Fibroblast of the aortic adventitia (primary cell): ENCODE results near the gene AOX1. TPM values are rescaled to one million over a fixed set of nuclear protein-coding genes. Genes with fewer than 3 reads are reported as not detected.
A peak's percentile ranks its signal among the peaks of the same experiment; 100 is the strongest.

Experiments used
- DNase-seq: peaks from one replicate; pipeline ENCODE4 v3.0.0-alpha.2; 2010; ENCODE audit warnings: low read depth
- H3K4me3 ChIP-seq: 2 replicates; pipeline ENCODE4 v1.5.1; 2011; ENCODE audit warnings: low read depth, mild to moderate bottlenecking, control low read depth, low read length, moderate library complexity
- total RNA-seq: library from RNA; depleted of rRNA; stranded (reverse); fragments of >200 nt; gene quantifications from 2 replicates; pipeline ENCODE4 v1.2.3, GENCODE V29; 2012; ENCODE audit warnings: low replicate concordance
- TF ChIP-seq, protein P1 (sequence below): IDR thresholded peaks from 2 replicates; pipeline ENCODE4 v1.5.1; 2011; ENCODE audit warnings: mild to moderate bottlenecking, low read length, control low read depth, inconsistent platforms; ENCODE audit not compliant: insufficient read depth

Gene AOX1
- total RNA-seq, 1 donor = 23.6 TPM

DNA sequence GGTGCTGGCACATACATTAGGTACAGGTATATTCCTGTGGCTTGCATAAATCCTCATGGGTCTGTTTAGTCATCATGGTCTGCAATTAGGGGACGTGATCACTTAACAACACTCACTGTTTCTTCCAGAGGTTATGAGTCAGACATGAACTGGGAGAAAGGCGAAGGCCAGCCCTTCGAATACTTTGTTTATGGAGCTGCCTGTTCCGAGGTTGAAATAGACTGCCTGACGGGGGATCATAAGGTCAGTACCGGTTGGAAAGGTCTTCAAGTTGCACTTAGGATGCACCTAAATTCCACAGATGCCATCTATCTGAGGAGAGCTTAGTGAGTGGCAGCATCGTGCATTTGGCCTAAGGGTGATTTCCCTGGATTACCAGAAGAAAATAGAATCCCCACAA, 76.9 kb downstream of the AOX1 start:
- peak; percentile 27 for DNase-seq
- TF ChIP-seq, protein P1, sequence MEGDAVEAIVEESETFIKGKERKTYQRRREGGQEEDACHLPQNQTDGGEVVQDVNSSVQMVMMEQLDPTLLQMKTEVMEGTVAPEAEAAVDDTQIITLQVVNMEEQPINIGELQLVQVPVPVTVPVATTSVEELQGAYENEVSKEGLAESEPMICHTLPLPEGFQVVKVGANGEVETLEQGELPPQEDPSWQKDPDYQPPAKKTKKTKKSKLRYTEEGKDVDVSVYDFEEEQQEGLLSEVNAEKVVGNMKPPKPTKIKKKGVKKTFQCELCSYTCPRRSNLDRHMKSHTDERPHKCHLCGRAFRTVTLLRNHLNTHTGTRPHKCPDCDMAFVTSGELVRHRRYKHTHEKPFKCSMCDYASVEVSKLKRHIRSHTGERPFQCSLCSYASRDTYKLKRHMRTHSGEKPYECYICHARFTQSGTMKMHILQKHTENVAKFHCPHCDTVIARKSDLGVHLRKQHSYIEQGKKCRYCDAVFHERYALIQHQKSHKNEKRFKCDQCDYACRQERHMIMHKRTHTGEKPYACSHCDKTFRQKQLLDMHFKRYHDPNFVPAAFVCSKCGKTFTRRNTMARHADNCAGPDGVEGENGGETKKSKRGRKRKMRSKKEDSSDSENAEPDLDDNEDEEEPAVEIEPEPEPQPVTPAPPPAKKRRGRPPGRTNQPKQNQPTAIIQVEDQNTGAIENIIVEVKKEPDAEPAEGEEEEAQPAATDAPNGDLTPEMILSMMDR = no peak

GRCh38 chr2:200664770-200665494, 79.1 kb downstream of the AOX1 start:
- no peak for DNase-seq
- TF ChIP-seq, protein P1 = no peak
- no peak overlapping the region for H3K4me3 ChIP-seq

More for the DNA sequence above, 76.9 kb downstream of the AOX1 start:
- no peak overlapping the region for H3K4me3 ChIP-seq

DNA sequence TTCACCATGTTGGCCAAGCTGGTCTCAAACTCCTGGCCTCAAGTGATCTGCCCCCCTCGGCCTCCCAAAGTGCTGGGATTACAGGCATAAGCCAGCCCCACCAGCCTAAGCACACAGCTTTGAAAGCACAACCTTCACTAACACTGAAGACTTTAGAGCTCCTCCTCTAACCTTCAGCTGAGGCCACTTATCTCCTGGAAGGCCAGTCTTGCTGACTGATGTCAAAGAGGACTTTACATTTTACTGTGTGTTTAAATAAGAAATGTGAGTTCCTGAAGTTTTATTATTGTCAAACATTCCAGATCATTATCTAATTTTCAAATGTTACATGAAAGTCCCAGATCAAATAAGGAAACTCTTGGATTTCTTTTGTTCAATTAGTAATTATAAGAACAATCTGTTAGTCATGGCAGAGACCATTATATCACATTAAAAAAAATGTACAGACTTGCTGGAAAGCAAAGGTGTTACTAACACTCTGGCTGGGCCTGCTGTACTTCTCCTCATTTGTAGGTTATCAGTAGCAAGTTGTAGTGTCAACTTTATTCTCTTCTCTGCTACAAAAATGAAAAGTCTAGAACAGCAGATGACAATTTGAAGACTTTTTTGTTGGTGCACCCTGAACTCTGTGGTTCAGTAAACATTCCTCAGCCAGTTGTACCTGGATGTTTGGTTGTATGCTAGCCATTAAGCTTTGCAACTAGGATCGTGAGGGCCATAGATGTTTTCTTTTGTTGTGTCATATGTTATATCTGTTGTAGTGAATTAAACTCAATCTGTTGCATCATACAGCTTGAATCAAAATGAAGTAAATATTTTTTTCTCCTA, 80.0 kb downstream of the AOX1 start:
- H3K4me3 ChIP-seq = no peak overlapping the region
- TF ChIP-seq, protein P1 = no peak
- DNase-seq = no peak

DNA sequence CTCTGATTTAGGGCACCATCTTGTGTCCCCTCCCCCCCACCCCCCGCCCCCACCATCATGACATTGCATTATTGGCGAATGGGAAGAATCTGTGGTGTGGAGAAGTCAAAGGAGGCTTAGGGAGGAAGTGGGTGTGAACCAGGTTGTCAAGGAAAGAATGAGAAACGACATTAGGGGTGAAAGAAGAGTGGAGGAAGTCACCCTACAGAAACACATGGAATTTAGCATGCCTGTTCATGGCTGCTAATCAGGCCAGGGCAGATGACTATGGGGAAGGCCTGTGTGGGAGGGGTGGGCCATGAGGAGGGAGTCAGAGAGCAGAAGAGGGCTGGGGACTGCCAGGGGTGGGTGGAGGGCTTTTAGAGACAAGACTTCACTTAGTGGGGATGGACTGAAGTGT, 81.6 kb downstream of the AOX1 start:
- H3K4me3 ChIP-seq = no peak overlapping the region
- no peak for DNase-seq
- TF ChIP-seq, protein P1 = no peak

DNA sequence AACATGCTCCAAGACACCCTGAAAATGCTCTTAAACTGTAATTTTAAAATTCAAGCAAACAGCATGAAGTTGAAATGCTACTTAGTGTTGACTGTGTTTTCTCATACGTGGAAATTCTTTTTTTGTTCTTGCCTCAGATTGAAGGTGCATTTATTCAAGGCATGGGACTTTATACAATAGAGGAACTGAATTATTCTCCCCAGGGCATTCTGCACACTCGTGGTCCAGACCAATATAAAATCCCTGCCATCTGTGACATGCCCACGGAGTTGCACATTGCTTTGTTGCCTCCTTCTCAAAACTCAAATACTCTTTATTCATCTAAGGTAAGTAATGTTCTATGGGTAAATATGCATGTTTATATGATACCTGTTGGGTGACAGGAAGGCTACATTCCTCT, 82.7 kb downstream of the AOX1 start:
- DNase-seq = no peak
- TF ChIP-seq, protein P1 = no peak
- no peak overlapping the region for H3K4me3 ChIP-seq

- TF ChIP-seq, protein P1 = no peak
- DNase-seq = no peak
These were observed 83.5 kb downstream of the AOX1 start for GRCh38 chr2:200669308-200669707.

More at GRCh38 chr2:200669308-200669707, 83.5 kb downstream of the AOX1 start:
- no peak overlapping the region for H3K4me3 ChIP-seq
